ENCODE data around the gene KLHDC4. TPM values are rescaled to one million over a fixed set of nuclear protein-coding genes. Genes with fewer than 3 reads are reported as not detected.
"Not testable (repeated sequence)": the region's sequence is repeated elsewhere in the genome, so short reads cannot be mapped to it uniquely, and the experiment has no call there.

The KLHDC4 gene
- total RNA-seq, 2 experiments from 2014 or later = 65.9 to 70.2 TPM

- Mint-ChIP-seq H3K4me3 (no peak overlapping the region), H3K36me3 (no peaks in the 10 kb centered on the region), H3K9me3 (no peaks in the 10 kb centered on the region), H3K4me1 (ENCODE audit: low read depth) (peaks cover 6% of the 10 kb centered on the region), H3K27ac (peak overlapping the region; percentile 58), H3K27me3 (peaks cover 2% of the 10 kb centered on the region)
- ChIA-PET CTCF (no interaction called here), POLR2A (no interaction called here)
- intact Hi-C loops (cut with micrococcal nuclease) = no loop called here
- peak; percentile 42 for DNase-seq
Observed at GRCh38 chr16:87681981-87682570, 83.7 kb downstream of the KLHDC4 start.

- H3K27ac Mint-ChIP-seq; H3K9me3 Mint-ChIP-seq; H3K27me3 Mint-ChIP-seq; POLR2A ChIA-PET; CTCF ChIA-PET; H3K4me1 Mint-ChIP-seq (ENCODE audit: low read depth); intact Hi-C loops (cut with micrococcal nuclease); DNase-seq; H3K36me3 Mint-ChIP-seq: not testable (repeated sequence)
- H3K4me3 Mint-ChIP-seq = peak overlapping the region; percentile 32
Observed at GRCh38 chr16:87681051-87681602, 84.7 kb downstream of the KLHDC4 start.

DNA sequence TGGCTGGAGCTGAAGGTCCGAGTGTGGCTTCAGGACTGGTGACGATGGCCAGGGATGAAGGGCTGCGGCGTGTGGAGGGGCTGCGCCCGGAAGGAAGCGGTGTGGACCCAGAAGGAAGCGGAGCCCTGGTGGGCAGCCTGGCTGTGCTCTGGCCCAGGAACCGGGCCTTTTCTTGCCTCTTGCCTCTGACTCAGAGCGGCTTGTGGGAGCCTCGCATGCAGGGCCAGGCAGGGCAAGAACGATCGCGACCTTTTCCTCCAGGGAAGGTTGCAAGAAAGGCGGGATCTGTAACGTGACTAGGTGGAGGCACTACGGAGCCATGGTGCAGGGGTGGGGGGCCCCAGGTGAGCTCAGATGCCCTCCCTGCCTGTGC, 85.5 kb downstream of the KLHDC4 start:
- intact Hi-C loops (cut with micrococcal nuclease) = no loop called here
- no peaks in the 10 kb centered on the region for H3K9me3 Mint-ChIP-seq
- H3K27me3 Mint-ChIP-seq = no peaks in the 10 kb centered on the region
- CTCF ChIA-PET = interaction anchor here (0.9 kb wide), 1 partner anchor 44 kb away, joined by 3 read pairs; no protein-coding TSS in a partner anchor
- POLR2A ChIA-PET = no interaction called here
- DNase-seq = no peak
- H3K27ac Mint-ChIP-seq = no peak overlapping the region
- H3K4me1 Mint-ChIP-seq (ENCODE audit: low read depth) = peaks cover 6% of the 10 kb centered on the region
- no peak overlapping the region for H3K4me3 Mint-ChIP-seq
- H3K36me3 Mint-ChIP-seq = no peaks in the 10 kb centered on the region

DNA sequence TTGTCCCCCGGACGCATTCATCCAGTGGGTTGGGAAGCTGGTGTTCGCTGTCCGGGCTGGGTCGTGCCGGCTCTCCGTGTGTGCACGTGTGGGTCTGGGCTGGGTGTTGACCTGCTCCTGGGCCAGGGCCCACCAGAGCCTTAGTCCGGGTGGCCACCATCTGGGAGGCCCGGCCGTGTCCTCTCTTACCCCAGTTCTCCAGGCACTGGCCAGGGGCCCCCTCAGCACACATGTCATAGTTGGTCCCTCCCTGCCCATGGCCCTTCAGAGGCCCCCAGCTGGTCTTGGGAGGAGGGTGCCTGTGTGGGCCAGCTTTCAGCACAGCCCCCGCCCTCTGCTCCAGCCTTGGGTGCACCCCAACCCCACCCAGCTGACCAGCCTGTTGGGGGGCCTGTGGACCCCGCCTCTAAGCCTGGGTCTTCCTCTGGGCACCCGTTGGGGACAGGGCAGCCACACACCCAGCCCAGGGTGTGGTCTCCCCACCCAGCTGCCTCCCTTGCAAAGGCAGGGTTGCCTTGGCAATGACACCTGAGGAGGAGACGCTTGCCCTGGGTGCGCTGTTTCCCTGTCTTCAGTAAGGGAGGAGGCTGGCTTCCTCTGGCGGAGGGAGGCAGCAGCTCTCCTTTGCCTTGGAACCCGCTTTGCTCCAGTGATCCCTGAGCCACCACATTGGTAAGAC, 86.1 kb downstream of the KLHDC4 start:
- POLR2A ChIA-PET = no interaction called here
- intact Hi-C loops (cut with micrococcal nuclease) = no loop called here
- CTCF ChIA-PET = interaction anchor here (0.9 kb wide), 1 partner anchor 44 kb away, joined by 3 read pairs; no protein-coding TSS in a partner anchor
- H3K4me3 Mint-ChIP-seq = no peak overlapping the region
- H3K27me3 Mint-ChIP-seq = no peaks in the 10 kb centered on the region
- H3K36me3 Mint-ChIP-seq = no peaks in the 10 kb centered on the region
- H3K4me1 Mint-ChIP-seq (ENCODE audit: low read depth) = peaks cover 6% of the 10 kb centered on the region
- no peak overlapping the region for H3K27ac Mint-ChIP-seq
- DNase-seq = no peak
- no peaks in the 10 kb centered on the region for H3K9me3 Mint-ChIP-seq

- no peaks in the 10 kb centered on the region for H3K27me3 Mint-ChIP-seq
- no peak overlapping the region for H3K4me3 Mint-ChIP-seq
- CTCF ChIA-PET = no interaction called here
- no peaks in the 10 kb centered on the region for H3K9me3 Mint-ChIP-seq
- no peak overlapping the region for H3K27ac Mint-ChIP-seq
- peaks cover 6% of the 10 kb centered on the region for H3K4me1 Mint-ChIP-seq (ENCODE audit: low read depth)
- DNase-seq = no peak
- no peaks in the 10 kb centered on the region for H3K36me3 Mint-ChIP-seq
- intact Hi-C loops (cut with micrococcal nuclease) = no loop called here
- POLR2A ChIA-PET = no interaction called here
Observed at GRCh38 chr16:87678618-87679017, 87.2 kb downstream of the KLHDC4 start.

DNA sequence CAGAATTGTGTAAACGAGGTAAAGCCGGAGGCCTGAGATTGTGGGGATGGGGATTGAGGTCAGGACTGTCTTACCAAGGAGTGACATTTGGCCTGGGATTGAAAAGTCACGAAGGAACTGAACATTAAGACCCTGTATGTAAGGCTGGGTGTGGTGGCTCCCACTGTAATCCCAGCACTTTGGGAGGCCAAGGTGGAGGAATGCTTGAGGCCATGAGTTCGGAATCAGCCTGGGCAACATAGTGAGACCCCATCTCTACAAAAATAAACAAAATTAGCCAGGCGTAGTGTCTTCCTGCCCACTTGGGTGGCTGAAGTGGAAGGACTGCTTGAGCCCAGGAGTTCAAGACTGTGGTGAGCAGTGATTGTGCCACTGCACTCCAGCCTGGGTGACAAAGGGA, 88.0 kb downstream of the KLHDC4 start:
- Mint-ChIP-seq H3K27ac (no peak overlapping the region), H3K4me3 (no peak overlapping the region), H3K36me3 (no peaks in the 10 kb centered on the region), H3K27me3 (no peaks in the 10 kb centered on the region), H3K9me3 (no peaks in the 10 kb centered on the region), H3K4me1 (ENCODE audit: low read depth) (peaks cover 6% of the 10 kb centered on the region)
- no peak for DNase-seq
- intact Hi-C loops (cut with micrococcal nuclease) = no loop called here
- ChIA-PET CTCF (no interaction called here), POLR2A (no interaction called here)

GRCh38 chr16:87675111-87675719, 90.6 kb downstream of the KLHDC4 start:
- DNase-seq = no peak
- no peaks in the 10 kb centered on the region for H3K36me3 Mint-ChIP-seq
- H3K27ac Mint-ChIP-seq = no peak overlapping the region
- ChIA-PET POLR2A (no interaction called here), CTCF (no interaction called here)
- no peaks in the 10 kb centered on the region for H3K4me1 Mint-ChIP-seq (ENCODE audit: low read depth)
- intact Hi-C loops (cut with micrococcal nuclease) = no loop called here
- H3K9me3 Mint-ChIP-seq = no peaks in the 10 kb centered on the region
- no peak overlapping the region for H3K4me3 Mint-ChIP-seq
- H3K27me3 Mint-ChIP-seq = no peaks in the 10 kb centered on the region

DNA sequence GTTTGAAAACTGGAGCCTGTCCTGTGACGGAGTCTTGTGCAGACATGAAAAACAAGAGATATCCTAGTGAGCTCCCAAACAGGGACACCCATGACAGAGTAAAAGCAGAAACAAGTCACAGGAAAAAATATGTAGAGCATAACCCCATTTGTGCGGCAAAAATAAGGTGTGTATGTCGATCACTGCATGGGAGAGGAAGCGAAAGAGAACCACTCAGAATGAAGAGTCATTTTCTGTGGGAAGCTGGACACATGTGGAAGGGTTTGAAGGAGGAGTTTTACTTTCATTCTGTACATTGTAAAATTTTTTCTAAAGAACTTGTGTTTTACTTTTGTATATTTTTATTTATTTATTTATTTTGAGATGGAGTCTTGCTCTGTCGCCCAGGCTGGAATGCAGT, 91.4 kb downstream of the KLHDC4 start:
- Mint-ChIP-seq H3K4me1 (ENCODE audit: low read depth) (no peaks in the 10 kb centered on the region), H3K4me3 (no peak overlapping the region), H3K9me3 (no peaks in the 10 kb centered on the region), H3K36me3 (no peaks in the 10 kb centered on the region), H3K27me3 (no peaks in the 10 kb centered on the region), H3K27ac (no peak overlapping the region)
- ChIA-PET POLR2A (no interaction called here), CTCF (no interaction called here)
- DNase-seq = no peak
- intact Hi-C loops (cut with micrococcal nuclease) = no loop called here

GRCh38 chr16:87671715-87672270, 94.0 kb downstream of the KLHDC4 start:
- H3K27ac Mint-ChIP-seq = no peak overlapping the region
- ChIA-PET CTCF (no interaction called here), POLR2A (no interaction called here)
- no peaks in the 10 kb centered on the region for H3K9me3 Mint-ChIP-seq
- no peaks in the 10 kb centered on the region for H3K4me1 Mint-ChIP-seq (ENCODE audit: low read depth)
- intact Hi-C loops (cut with micrococcal nuclease) = no loop called here
- DNase-seq = no peak
- H3K4me3 Mint-ChIP-seq = no peak overlapping the region
- no peaks in the 10 kb centered on the region for H3K27me3 Mint-ChIP-seq
- H3K36me3 Mint-ChIP-seq = no peaks in the 10 kb centered on the region

DNA sequence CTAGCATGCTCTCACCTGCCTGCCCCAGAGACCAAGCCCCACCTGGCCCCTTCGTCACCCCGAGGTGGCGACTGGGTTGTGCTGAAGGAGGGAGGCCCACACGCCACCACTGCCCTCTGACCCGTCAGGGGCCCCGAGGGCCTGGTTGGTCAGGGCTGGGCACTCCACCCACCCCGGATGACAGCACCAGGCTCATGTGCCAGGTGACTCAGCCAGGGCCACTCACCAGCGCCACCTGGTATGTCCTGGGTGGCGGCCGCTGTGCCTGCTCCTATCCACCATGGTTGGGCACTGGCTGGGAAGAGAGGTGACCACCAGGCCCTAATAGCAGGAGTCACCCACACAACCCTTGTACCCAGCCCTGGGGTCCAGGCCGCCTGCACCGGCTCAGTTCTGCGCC, 94.6 kb downstream of the KLHDC4 start:
- no peak overlapping the region for H3K27ac Mint-ChIP-seq
- no peak overlapping the region for H3K4me3 Mint-ChIP-seq
- no peaks in the 10 kb centered on the region for H3K9me3 Mint-ChIP-seq
- H3K36me3 Mint-ChIP-seq = no peaks in the 10 kb centered on the region
- H3K27me3 Mint-ChIP-seq = no peaks in the 10 kb centered on the region
- H3K4me1 Mint-ChIP-seq (ENCODE audit: low read depth) = no peaks in the 10 kb centered on the region
- CTCF ChIA-PET = no interaction called here
- intact Hi-C loops (cut with micrococcal nuclease) = no loop called here
- DNase-seq = no peak
- POLR2A ChIA-PET = no interaction called here

DNA sequence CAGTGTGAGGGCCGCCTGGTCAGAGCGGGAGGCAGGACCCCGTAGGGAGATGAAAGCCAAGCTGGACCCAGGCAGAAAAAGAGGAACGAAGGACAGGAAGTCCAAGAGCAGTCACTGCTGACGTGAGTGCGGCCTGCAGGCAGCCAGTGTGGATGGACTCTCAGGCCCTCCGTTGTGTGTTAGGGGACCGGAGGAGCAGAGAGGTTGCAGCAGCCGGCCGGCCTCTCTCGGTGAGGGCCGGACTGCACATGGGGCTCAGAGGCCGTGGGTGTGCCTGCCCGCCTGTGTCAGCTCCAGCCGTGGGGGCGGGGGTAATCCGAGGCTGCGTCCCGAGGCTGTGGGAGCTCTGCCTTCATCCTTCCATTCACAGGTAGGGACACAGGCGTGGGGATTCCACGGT, 96.1 kb downstream of the KLHDC4 start:
- no peak overlapping the region for H3K4me3 Mint-ChIP-seq
- ChIA-PET POLR2A (no interaction called here), CTCF (no interaction called here)
- intact Hi-C loops (cut with micrococcal nuclease) = no loop called here
- H3K36me3 Mint-ChIP-seq = no peaks in the 10 kb centered on the region
- H3K27me3 Mint-ChIP-seq = no peaks in the 10 kb centered on the region
- H3K4me1 Mint-ChIP-seq (ENCODE audit: low read depth) = no peaks in the 10 kb centered on the region
- H3K9me3 Mint-ChIP-seq = no peaks in the 10 kb centered on the region
- H3K27ac Mint-ChIP-seq = no peak overlapping the region
- DNase-seq = no peak

DNA sequence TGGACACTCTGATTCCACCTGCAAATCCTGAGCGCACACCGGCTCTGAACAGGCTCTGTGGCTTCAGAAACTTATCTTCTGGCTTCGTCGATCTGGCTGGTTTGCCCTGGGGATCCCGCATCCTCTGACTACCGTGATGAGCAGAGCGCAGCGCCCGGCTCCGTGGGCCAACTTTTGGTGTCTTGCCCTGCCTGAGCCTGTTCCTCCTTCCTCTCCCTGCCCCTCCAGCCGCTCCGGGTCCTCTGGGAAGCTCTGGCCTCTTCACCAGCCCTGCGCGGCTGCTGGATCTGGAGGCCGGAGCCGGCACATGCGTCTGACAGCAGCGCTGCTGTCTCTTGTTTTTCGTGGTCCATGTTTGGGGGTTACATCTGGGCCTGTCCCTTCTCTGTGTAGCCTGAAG, 97.8 kb downstream of the KLHDC4 start:
- ChIA-PET POLR2A (no interaction called here), CTCF (no interaction called here)
- H3K27ac Mint-ChIP-seq = no peak overlapping the region
- no peak for DNase-seq
- H3K27me3 Mint-ChIP-seq = no peaks in the 10 kb centered on the region
- H3K9me3 Mint-ChIP-seq = no peaks in the 10 kb centered on the region
- H3K4me1 Mint-ChIP-seq (ENCODE audit: low read depth) = no peaks in the 10 kb centered on the region
- no peaks in the 10 kb centered on the region for H3K36me3 Mint-ChIP-seq
- intact Hi-C loops (cut with micrococcal nuclease) = no loop called here
- no peak overlapping the region for H3K4me3 Mint-ChIP-seq

DNA sequence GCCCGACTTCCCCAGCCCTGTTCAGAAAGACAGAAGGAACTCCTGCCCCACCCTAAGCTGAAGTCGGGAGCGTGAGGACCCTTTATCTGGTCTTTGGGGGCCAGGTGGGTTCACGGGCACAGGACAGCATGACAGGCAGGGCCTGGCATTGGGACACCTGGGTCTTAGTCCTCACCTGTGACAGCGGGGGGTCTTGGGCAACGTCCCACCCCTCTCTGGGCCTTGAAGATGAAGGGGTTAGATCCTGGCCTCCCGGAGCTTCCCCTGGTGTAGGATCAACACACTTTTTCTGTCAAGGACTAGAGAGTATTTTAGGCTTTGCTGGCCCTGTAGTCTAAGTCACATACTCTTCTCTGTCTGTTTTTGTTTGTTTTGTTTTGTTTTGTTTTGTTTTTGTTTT, 98.3 kb downstream of the KLHDC4 start:
- no peak overlapping the region for H3K4me3 Mint-ChIP-seq
- POLR2A ChIA-PET = no interaction called here

More for the DNA sequence above, 98.3 kb downstream of the KLHDC4 start:
- Mint-ChIP-seq H3K4me1 (ENCODE audit: low read depth) (no peaks in the 10 kb centered on the region), H3K27ac (no peak overlapping the region), H3K27me3 (no peaks in the 10 kb centered on the region), H3K36me3 (no peaks in the 10 kb centered on the region), H3K9me3 (no peaks in the 10 kb centered on the region)
- CTCF ChIA-PET = no interaction called here
- DNase-seq = no peak
- intact Hi-C loops (cut with micrococcal nuclease) = no loop called here
